B cell (primary cell): ENCODE measurements around the gene FAM53B. TPM values are rescaled to one million over a fixed set of nuclear protein-coding genes. Genes with fewer than 3 reads are reported as not detected.

ENCODE experiments used
- ATAC-seq: fragments of 200-7000 bp; cut with Tn5 transposase; one replicate; pipeline ENCODE4 v1.10.0; 2021; ENCODE audit warnings: low read depth, mild to moderate bottlenecking, moderate number of reproducible peaks, moderate library complexity
- CTCF ChIA-PET: fragments of 350-600 bp; sonication (Branson Sonifier 250); formaldehyde crosslinking; loops from one replicate; lab custom pipeline; 2021; ENCODE audit warnings: antibody characterized with exemption, inconsistent platforms; lab: Charles Lee
- POLR2A ChIA-PET: fragments of 350-600 bp; sonication (Branson Sonifier 250); formaldehyde crosslinking; loops from one replicate; lab custom pipeline; 2021; ENCODE audit warnings: antibody characterized with exemption; lab: Charles Lee
- DNase-seq: peaks from one replicate; pipeline ENCODE4 v3.0.0; 2013
- H2AFZ ChIP-seq: 2 replicates; pipeline ENCODE4 v1.6.1; 2012; ENCODE audit warnings: mild to moderate bottlenecking, low read depth, low read length; ENCODE audit not compliant: insufficient read depth, poor library complexity, severe bottlenecking
- H3K27ac ChIP-seq, 2 donors: 1 replicate in 1 of 2; 2 replicates in 1 of 2; pipeline ENCODE4 v1.5.1; 2012 to 2013; ENCODE audit warnings: low read length in 2 of 2, mild to moderate bottlenecking in 2 of 2, moderate library complexity in 1 of 2
- H3K27me3 ChIP-seq, 4 experiments: fragments of 200-600 bp in 1 of 4; sonication (generic) in 1 of 4; replicated peaks in 1 of 4; 1 replicate in 2 of 4; 2 replicates in 2 of 4; pipeline versions ENCODE4 v1.6.1 to v1.7.0; 2013 to 2016; ENCODE audit warnings: low read length in 3 of 4, mild to moderate bottlenecking in 2 of 4, mixed read lengths in 1 of 4, moderate library complexity in 1 of 4; ENCODE audit not compliant: insufficient read depth in 4 of 4, control insufficient read depth in 3 of 4; ENCODE audit errors: control extremely low read depth in 1 of 4
- H3K36me3 ChIP-seq, 2 experiments: replicated peaks in 1 of 2; 1 replicate in 1 of 2; 2 replicates in 1 of 2; pipeline versions ENCODE4 v1.6.1 to v1.7.1; 2013; ENCODE audit warnings: low read length in 1 of 2; ENCODE audit not compliant: insufficient read depth in 2 of 2, control insufficient read depth in 1 of 2; ENCODE audit errors: control extremely low read depth in 1 of 2, extremely low read depth in 1 of 2
- H3K4me1 ChIP-seq, 2 donors: fragments of 200-600 bp in 1 of 2; sonication (generic) in 1 of 2; 1 replicate in 1 of 2; 2 replicates in 1 of 2; pipeline versions ENCODE4 v1.5.1 to v1.6.1; 2013 to 2017; ENCODE audit warnings: low read length in 2 of 2; ENCODE audit not compliant: control insufficient read depth in 2 of 2, insufficient read depth in 2 of 2
- H3K4me2 ChIP-seq: replicated peaks from 2 replicates; pipeline ENCODE3; 2012; ENCODE audit warnings: mild to moderate bottlenecking, low read depth, low read length; ENCODE audit not compliant: poor library complexity, severe bottlenecking
- H3K4me3 ChIP-seq, 5 experiments: fragments of 200-600 bp in 1 of 5; sonication (generic) in 1 of 5; 1 replicate in 3 of 5; 2 replicates in 2 of 5; pipeline versions ENCODE4 v1.5.1 to v1.7.0; 2011 to 2016; ENCODE audit warnings: low read length in 4 of 5, mild to moderate bottlenecking in 4 of 5, low read depth in 2 of 5, control low read depth in 1 of 5, moderate library complexity in 1 of 5; ENCODE audit not compliant: insufficient read depth in 1 of 5; ENCODE audit errors: control extremely low read depth in 1 of 5, extremely low read depth in 1 of 5
- H3K79me2 ChIP-seq: fragments of 200-600 bp; sonication (generic); one replicate; pipeline ENCODE4 v1.6.0; 2016; ENCODE audit warnings: low read length; ENCODE audit not compliant: control insufficient read depth, insufficient read depth
- H3K9ac ChIP-seq: fragments of 200-600 bp; sonication (generic); 2 replicates; pipeline ENCODE4 v1.6.1; 2017; ENCODE audit warnings: mild to moderate bottlenecking, low read length, moderate library complexity
- H3K9me3 ChIP-seq, 3 donors: one replicate each; pipeline versions ENCODE4 v1.6.1 to v1.7.1; 2013; ENCODE audit warnings: low read length in 2 of 3; ENCODE audit not compliant: control insufficient read depth in 2 of 3, insufficient read depth in 1 of 3; ENCODE audit errors: control extremely low read depth in 1 of 3
- H4K20me1 ChIP-seq: 2 replicates; pipeline ENCODE4 v1.6.0; 2012; ENCODE audit warnings: mild to moderate bottlenecking, low read length; ENCODE audit not compliant: insufficient read depth, control insufficient read depth, poor library complexity, severe bottlenecking
- H3K27ac Mint-ChIP-seq: one replicate; pipeline ENCODE4 v1.8.0; 2021; ENCODE audit warnings: mixed read lengths
- H3K27me3 Mint-ChIP-seq: one replicate; pipeline ENCODE4 v1.8.0; 2021; ENCODE audit warnings: mixed read lengths
- H3K4me1 Mint-ChIP-seq: one replicate; pipeline ENCODE4 v1.8.0; 2021; ENCODE audit warnings: mixed read lengths
- H3K4me3 Mint-ChIP-seq: one replicate; pipeline ENCODE4 v1.8.0; 2021; ENCODE audit warnings: mixed read lengths
- H3K9me3 Mint-ChIP-seq: one replicate; pipeline ENCODE4 v1.8.0; 2022; ENCODE audit warnings: mixed read lengths; ENCODE audit not compliant: insufficient read depth
- EZH2 ChIP-seq: IDR thresholded peaks from 2 replicates; pipeline ENCODE4 v1.6.1; 2012; ENCODE audit warnings: borderline replicate concordance, low read depth, mild to moderate bottlenecking, moderate library complexity, low read length; ENCODE audit not compliant: insufficient read depth, poor library complexity, severe bottlenecking
- WGBS: methylation state at CpG from one replicate; pipeline ENCODE4 v1.1.5; 2013; ENCODE audit warnings: missing lambda C conversion rate; ENCODE audit not compliant: insufficient coverage; 5-methylcytosine and 5-hydroxymethylcytosine counted together
- intact Hi-C: fragments of 100-400 bp; cut with micrococcal nuclease; formaldehyde crosslinking; loops from one replicate; pipeline ENCODE4 v1.10.0; 2022
- polyA plus RNA-seq: library from polyadenylated mRNA; depleted of rRNA; stranded (reverse); fragments of >200 nt; gene quantifications from 2 replicates; pipeline ENCODE4 v1.2.3, GENCODE V29; 2012
- total RNA-seq, 2 donors: library from RNA; stranded (reverse); fragments of 120-200 nt in 1 of 2; gene quantifications; 1 replicate in 1 of 2; 2 replicates in 1 of 2; pipeline versions ENCODE4 v1.2.3 to v1.2.4, GENCODE V29; 2013 to 2022
- TF ChIP-seq, protein P1 (sequence below): fragments of 200-600 bp; IDR thresholded peaks from one replicate; pipeline ENCODE4 v1.8.0; 2022; ENCODE audit warnings: antibody characterized with exemption, mild to moderate bottlenecking

The FAM53B gene
- total and polyA plus RNA-seq, 2 donors (not counting 1 experiment from before 2014, with no cell fraction given) = 51.2 to 186 TPM

GRCh38 chr10:124607693-124608092 is 136.5 kb downstream of the FAM53B start:
- POLR2A ChIA-PET = interaction anchor here (8.8 kb wide), 1 partner anchor 9 kb away, joined by 163 read pairs; no protein-coding TSS in a partner anchor
- Histone ChIP-seq H3K9ac (no peak overlapping the region), H3K36me3 (peaks cover 0 to 8% of the 10 kb centered on the region in 2 experiments), H2AFZ (no peak overlapping the region), H3K4me1 (peaks cover 79 to 95% of the 10 kb centered on the region in 2 donors), H3K27ac (peak overlapping the region in 1 of 2 donors; percentile 52), H4K20me1 (no peaks in the 10 kb centered on the region), H3K4me3 (no peak overlapping the region), H3K79me2 (peaks cover 91% of the 10 kb centered on the region), H3K27me3 (no peaks in the 10 kb centered on the region), H3K4me2 (peak overlapping the region; percentile 75), H3K9me3 (no peaks in the 10 kb centered on the region)
- intact Hi-C loops = no loop called here
- Mint-ChIP-seq H3K4me1 (peaks cover 75% of the 10 kb centered on the region), H3K9me3 (no peaks in the 10 kb centered on the region), H3K4me3 (no peak overlapping the region), H3K27me3 (no peaks in the 10 kb centered on the region), H3K27ac (peak overlapping the region; percentile 94)
- no peak for ATAC-seq
- DNase-seq = no peak
- no peak for TF ChIP-seq EZH2
- TF ChIP-seq, protein P1, sequence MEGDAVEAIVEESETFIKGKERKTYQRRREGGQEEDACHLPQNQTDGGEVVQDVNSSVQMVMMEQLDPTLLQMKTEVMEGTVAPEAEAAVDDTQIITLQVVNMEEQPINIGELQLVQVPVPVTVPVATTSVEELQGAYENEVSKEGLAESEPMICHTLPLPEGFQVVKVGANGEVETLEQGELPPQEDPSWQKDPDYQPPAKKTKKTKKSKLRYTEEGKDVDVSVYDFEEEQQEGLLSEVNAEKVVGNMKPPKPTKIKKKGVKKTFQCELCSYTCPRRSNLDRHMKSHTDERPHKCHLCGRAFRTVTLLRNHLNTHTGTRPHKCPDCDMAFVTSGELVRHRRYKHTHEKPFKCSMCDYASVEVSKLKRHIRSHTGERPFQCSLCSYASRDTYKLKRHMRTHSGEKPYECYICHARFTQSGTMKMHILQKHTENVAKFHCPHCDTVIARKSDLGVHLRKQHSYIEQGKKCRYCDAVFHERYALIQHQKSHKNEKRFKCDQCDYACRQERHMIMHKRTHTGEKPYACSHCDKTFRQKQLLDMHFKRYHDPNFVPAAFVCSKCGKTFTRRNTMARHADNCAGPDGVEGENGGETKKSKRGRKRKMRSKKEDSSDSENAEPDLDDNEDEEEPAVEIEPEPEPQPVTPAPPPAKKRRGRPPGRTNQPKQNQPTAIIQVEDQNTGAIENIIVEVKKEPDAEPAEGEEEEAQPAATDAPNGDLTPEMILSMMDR = no peak
- 98% methylated on average over 16 of the region's 18 CpGs for WGBS
- CTCF ChIA-PET = no interaction called here

DNA sequence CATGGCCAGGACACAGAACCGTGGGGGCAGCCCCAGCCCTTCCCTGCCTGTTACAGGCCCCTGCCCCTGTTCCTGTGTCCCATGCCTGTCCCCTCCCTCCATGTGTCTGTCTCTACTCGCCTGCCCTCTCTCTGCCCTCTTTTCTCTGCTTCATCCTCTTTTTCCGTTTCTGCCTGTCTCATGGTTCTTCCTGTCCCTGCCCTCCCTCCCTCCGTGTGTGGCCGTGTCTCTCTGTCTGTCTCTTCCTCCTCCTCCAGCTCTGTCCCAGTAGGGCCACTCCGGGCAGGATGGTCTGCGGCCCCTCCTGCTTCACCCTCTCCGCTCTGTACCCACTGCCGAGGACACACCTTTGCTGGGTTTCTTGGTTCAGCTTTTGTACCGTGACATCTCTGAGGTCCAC is 137.4 kb downstream of the FAM53B start:
- Mint-ChIP-seq H3K9me3 (no peaks in the 10 kb centered on the region), H3K4me1 (peaks cover 76% of the 10 kb centered on the region), H3K27ac (peak overlapping the region; percentile 94), H3K4me3 (peak overlapping the region; percentile 50), H3K27me3 (no peaks in the 10 kb centered on the region)
- Histone ChIP-seq H3K9ac (no peak overlapping the region), H2AFZ (no peak overlapping the region), H3K27me3 (no peaks in the 10 kb centered on the region), H3K79me2 (peaks cover 95% of the 10 kb centered on the region), H4K20me1 (no peaks in the 10 kb centered on the region), H3K36me3 (peaks cover 0 to 8% of the 10 kb centered on the region in 2 experiments), H3K4me2 (peak overlapping the region; percentile 75), H3K4me3 (peak overlapping the region in 1 of 5 experiments; percentile 33), H3K4me1 (peaks cover 79 to 95% of the 10 kb centered on the region in 2 donors), H3K9me3 (no peaks in the 10 kb centered on the region), H3K27ac (peak overlapping the region; percentile 90 to 99)
- ATAC-seq (no peak), DNase-seq (peak; percentile 42)
- TF ChIP-seq EZH2 = no peak
- TF ChIP-seq, protein P1 = no peak
- 21% methylated on average over 10 of the region's 10 CpGs for WGBS
- ChIA-PET POLR2A (interaction anchor here (0.6 to 8.8 kb wide), 2 partner anchors 10 to 11 kb away, joined by 4 to 163 read pairs; no protein-coding TSS in a partner anchor), CTCF (interaction anchor here (8.8 kb wide), 1 partner anchor 65 kb away, joined by 74 read pairs; no protein-coding TSS in a partner anchor)
- intact Hi-C loops = no loop called here
